GM19438 (cell line): ENCODE data around the gene CKB.
A peak's percentile ranks its signal among the peaks of the same experiment; 100 is the strongest.

Experiments
- ATAC-seq: cut with Tn5 transposase; IDR thresholded peaks from one replicate; pipeline ENCODE4 v1.9.1; 2021; ENCODE audit warnings: low read depth; ENCODE audit not compliant: unreplicated experiment

The CKB gene

GRCh38 chr14:103539056-103539825, 16.6 kb upstream of the CKB start:
- no peak for ATAC-seq

- ATAC-seq: no peak
These were observed 15.8 kb upstream of the CKB start for GRCh38 chr14:103538291-103539055.

DNA sequence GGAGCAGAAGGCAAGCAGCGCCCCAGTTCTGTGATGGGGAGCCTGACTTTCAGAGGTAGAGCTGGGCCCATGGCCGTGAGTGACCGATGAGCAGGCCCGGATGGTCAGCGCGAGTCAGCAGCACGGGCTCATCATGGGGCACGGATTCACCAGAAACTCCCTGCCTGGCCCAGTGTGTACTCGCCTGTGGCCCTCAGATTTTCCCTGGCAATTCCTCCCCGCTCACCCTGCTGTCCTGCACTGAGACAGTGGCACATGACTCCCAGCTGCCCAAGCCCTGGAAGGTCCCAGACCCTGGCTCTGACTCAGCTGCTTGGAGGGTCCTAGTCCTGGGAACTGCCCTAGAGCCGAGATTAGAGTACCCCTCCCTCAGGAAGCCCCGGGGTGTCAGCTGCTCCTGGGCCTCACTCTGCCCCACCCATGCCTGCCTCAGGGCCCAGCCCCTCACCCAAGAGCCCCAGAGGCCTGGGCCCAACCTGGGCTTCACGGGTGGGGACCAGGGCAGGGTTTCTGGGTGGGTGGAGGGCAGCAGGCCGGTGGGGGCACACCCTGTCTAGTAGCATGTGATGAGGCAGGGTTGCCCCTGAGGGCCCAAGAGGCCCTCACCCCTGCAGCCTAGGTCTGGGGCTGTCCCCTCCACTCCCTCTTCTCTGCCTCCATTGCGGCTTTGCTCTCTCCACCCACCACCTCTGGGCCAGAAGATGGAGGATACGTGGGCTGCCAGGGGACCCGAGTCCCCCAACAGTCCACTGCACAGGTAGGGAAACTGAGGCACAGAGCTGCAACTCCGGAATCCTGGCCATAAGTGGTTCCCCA, 14.8 kb upstream of the CKB start:
- ATAC-seq: no peak

- no peak for ATAC-seq
These were observed 14.1 kb upstream of the CKB start for GRCh38 chr14:103536693-103537092.

- no peak for ATAC-seq
These were observed 13.4 kb upstream of the CKB start for GRCh38 chr14:103535891-103536565.

DNA sequence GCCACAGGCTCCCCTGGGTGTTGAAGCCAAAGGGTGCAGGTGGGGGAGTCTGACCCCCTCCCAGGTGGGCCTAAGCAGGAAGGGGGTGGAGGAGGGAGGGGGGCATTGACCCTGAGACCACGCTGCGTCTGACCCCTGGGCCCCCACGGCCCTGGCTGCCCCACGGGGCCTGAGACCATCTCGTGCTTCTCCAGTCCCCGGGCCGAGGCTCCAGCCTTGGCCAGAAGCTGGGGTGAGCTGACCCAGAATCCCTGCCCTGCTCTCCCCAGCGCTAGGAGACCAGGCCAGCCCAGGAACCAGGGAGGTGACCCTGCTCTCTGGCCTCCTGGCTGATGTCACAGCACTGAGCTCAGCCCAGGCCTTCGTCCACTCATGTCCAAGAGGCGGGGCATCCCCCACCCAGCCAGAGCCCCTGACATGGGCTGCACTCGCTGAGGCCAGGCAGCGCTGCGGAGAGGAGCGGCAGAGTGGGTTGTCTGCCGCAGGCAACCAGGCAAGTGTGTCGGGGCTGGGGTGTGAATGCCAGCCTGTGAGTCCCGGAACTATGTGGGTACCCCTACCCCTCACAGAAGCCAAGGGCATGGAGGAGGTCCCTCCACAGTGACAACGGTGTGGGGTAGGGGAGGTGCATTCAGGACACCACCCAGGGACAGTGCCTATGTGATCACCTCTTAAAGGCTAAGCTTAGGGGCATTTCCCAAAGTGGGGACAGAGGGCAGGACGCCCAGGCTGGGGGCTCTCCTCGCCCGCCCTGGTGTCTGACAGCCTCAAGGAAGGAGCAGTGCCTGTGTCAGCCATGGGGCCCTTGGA, 12.7 kb upstream of the CKB start:
- ATAC-seq: no peak

- no peak for ATAC-seq
These were observed 12.0 kb upstream of the CKB start for GRCh38 chr14:103534576-103535061.

DNA sequence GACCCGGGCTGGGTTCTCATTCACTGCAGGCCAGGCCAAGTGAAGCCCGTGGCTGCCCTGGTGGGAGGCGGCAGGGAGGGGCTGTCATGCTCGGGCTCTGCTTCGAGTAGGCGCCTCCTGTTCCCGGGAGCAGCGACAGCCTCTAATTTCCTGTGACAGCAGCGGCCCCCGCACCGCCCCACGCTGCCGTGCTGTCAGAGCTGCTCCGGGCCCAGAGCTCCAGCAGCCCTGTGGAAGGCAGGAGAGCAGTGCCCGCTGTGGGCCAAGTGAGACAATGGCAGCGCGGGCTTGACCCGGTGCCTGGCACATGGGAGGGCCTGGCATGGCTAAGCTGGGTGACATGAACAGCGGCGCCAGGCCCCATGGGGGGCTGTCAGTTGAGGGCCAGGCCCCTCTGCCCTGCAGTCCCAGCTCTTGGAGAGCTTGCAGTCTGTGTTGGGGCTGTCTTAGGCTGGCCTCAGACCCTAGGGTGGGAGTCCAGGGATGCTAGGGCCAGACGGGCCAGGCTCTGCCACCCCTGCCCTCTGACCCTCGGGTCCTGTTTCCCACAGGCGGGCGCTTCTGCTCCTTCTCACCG, 11.5 kb upstream of the CKB start:
- no peak for ATAC-seq

- ATAC-seq: no peak
These were observed 10.7 kb upstream of the CKB start for GRCh38 chr14:103533137-103533998.

DNA sequence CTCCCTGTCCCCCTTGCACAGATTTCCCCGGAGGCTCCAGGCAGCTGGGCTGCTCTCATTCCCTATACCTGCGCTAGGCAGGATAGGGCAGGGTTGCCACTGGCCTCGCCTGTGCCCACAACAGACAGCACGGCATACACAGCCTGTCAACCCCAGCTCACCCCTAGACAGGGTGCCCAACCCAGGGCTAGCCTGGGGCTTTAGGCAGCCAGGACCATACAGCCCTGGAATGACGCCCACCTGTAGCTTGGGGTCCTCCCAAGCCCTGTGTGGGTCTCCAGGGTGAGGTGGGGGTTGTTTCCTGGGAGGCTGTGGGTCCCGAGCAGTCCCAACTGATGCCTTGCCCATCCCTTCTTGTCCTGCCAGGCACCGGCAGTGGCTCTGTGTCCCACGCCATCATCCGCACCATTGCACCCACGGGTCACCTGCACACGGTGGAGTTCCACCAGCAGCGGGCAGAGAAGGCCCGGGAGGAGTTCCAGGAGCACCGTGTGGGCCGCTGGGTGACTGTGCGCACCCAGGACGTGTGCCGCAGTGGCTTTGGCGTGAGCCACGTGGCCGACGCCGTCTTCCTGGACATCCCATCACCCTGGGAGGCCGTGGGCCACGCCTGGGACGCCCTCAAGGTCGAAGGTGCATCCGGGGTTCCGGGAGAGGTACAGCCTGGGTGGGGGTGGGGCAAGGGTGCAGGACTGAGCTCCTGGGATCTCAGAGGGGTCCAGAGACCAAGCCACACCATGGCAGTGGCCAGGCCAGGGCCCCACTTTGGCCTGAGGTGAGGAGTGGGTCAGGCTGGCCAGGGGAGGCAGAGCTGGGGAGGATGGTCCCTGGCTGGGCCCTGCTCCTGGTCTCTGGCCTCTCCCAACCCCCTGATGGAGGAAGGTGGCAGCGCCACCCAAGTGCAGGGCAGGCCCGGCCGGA, 9.8 kb upstream of the CKB start:
- ATAC-seq: no peak

GRCh38 chr14:103531421-103532215, 9.0 kb upstream of the CKB start:
- no peak for ATAC-seq

DNA sequence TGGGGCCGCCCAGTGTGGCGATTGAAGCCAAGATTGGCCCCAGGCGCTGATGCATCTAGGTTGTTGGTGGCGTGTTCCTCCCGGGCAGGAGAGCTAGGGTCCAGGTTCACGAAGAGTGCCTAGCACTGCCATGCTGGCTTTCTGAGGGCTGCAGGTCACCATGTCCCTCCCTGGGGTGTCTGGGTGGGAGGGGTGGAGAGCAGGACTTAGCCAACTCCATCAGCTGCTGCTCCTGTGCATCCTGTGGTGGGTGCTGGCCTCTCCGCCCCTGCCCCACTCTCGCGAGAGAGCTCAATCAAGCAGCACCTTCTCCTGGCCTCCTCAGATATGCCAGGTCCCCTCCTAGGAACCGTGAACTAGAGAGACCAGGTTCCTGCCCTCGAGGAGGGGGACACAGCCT, 8.2 kb upstream of the CKB start:
- ATAC-seq: no peak

- no peak for ATAC-seq
These were observed 7.8 kb upstream of the CKB start for GRCh38 chr14:103530390-103530789.

- ATAC-seq: no peak
These were observed 7.0 kb upstream of the CKB start for GRCh38 chr14:103529383-103530365.

GRCh38 chr14:103528587-103529382, 6.2 kb upstream of the CKB start, which contains the start of gene TRMT61A:
Gene TRMT61A, plus strand, starts transcription at chr14:103529196. Its CDS starts 783 bp downstream, at chr14:103529979.
- ATAC-seq: peak; percentile 48
